Cardiac muscle cell (in vitro differentiated cells and primary cell): ENCODE data around the gene SLC7A7. TPM values are rescaled to one million over a fixed set of nuclear protein-coding genes. Genes with fewer than 3 reads are reported as not detected.
A peak's percentile ranks its signal among the peaks of the same experiment; 100 is the strongest.

Experiments used
- DNase-seq, 2 donors: peaks; one replicate each; pipeline versions ENCODE4 v3.0.0 to v3.0.0-alpha.2; 2010 to 2017; ENCODE audit warnings: low read depth in 1 of 2, low spot score in 1 of 2
- H3K27ac ChIP-seq: fragments of 200-600 bp; sonication (generic); 2 replicates; pipeline ENCODE4 v1.5.1; 2016
- H3K27me3 ChIP-seq: fragments of 200-600 bp; sonication (generic); 2 replicates; pipeline ENCODE4 v1.6.0; 2016; ENCODE audit warnings: control low read depth
- H3K36me3 ChIP-seq: fragments of 200-600 bp; sonication (generic); 2 replicates; pipeline ENCODE4 v1.5.1; 2016; ENCODE audit warnings: control low read depth
- H3K4me1 ChIP-seq: fragments of 200-600 bp; sonication (generic); 2 replicates; pipeline ENCODE4 v1.8.1; 2017; ENCODE audit warnings: low read depth, mild to moderate bottlenecking, mixed run types
- H3K4me3 ChIP-seq: fragments of 200-600 bp; sonication (generic); 2 replicates; pipeline ENCODE4 v1.5.1; 2016; ENCODE audit warnings: mild to moderate bottlenecking
- H3K9me3 ChIP-seq: fragments of 200-600 bp; sonication (generic); 2 replicates; pipeline ENCODE4 v1.5.1; 2017; ENCODE audit warnings: low read depth, mild to moderate bottlenecking, control low read depth
- polyA plus RNA-seq: library from polyadenylated mRNA; unstranded; fragments of >200 nt; fragmentation: Nextera tagmentation; extraction: Ambion mirVana; gene quantifications from 2 replicates; pipeline ENCODE4 v1.2.1, GENCODE V29; 2016
- total RNA-seq: library from RNA; depleted of rRNA; stranded (reverse); fragments of >200 nt; gene quantifications from 2 replicates; pipeline ENCODE4 v1.2.3, GENCODE V29; 2016
- TF ChIP-seq, protein P1 (sequence below): IDR thresholded peaks from 2 replicates; pipeline ENCODE4 v1.5.1; 2012; ENCODE audit warnings: low read depth, mild to moderate bottlenecking, low read length

SLC7A7 gene
- total and polyA plus RNA-seq, 2 experiments from 2014 or later, result 1.9 to 2.3 TPM

DNA sequence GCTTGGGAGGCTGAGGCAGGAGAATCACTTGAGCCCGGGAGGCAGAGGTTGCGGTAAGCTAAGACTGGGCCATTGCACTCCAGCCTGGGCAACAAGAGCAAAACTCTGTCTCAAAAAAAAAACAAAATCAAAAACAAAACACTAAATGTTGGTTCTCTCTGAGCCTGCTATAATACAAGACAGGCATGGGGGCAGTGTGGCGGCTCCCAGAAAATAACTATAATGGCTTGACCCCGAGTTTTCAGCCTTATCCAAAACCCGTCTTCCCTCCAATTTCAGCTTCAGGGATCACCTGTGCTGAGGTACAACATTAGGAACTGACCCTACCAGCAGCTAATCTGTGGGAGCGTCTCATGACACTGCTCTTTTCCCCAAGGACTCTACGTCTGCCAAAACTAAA lies 862 bp downstream of the SLC7A7 start:
- H3K4me3 ChIP-seq, result no peak overlapping the region
- no peak for DNase-seq
- TF ChIP-seq, protein P1, sequence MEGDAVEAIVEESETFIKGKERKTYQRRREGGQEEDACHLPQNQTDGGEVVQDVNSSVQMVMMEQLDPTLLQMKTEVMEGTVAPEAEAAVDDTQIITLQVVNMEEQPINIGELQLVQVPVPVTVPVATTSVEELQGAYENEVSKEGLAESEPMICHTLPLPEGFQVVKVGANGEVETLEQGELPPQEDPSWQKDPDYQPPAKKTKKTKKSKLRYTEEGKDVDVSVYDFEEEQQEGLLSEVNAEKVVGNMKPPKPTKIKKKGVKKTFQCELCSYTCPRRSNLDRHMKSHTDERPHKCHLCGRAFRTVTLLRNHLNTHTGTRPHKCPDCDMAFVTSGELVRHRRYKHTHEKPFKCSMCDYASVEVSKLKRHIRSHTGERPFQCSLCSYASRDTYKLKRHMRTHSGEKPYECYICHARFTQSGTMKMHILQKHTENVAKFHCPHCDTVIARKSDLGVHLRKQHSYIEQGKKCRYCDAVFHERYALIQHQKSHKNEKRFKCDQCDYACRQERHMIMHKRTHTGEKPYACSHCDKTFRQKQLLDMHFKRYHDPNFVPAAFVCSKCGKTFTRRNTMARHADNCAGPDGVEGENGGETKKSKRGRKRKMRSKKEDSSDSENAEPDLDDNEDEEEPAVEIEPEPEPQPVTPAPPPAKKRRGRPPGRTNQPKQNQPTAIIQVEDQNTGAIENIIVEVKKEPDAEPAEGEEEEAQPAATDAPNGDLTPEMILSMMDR, result no peak

DNA sequence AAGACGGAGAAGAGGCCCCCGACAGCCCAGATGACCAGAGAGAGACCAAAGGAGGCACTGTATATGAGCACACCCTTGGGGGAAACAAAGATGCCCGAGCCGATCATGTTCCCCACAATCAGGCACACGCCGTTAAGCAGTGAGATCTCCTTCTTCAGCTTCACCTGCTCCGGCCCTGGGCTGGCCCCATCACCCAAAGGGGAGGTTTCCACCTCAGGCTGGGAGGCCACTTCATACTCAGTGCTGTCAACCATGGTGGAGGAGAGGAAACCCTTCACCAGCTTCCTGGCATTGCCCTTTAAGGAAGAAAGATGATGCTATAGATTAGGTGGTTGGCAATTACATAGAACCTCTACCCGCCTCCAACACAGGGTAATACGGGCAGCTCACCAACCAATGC lies 2.1 kb downstream of the SLC7A7 start:
- no peaks in the 10 kb centered on the region for H3K36me3 ChIP-seq
- H3K9me3 ChIP-seq, result no peaks in the 10 kb centered on the region
- TF ChIP-seq, protein P1, result no peak
- no peaks in the 10 kb centered on the region for H3K27me3 ChIP-seq
- H3K4me1 ChIP-seq, result no peaks in the 10 kb centered on the region
- H3K27ac ChIP-seq, result no peak overlapping the region
- no peak for DNase-seq
- no peak overlapping the region for H3K4me3 ChIP-seq

More for the DNA sequence above, 862 bp downstream of the SLC7A7 start:
- H3K36me3 ChIP-seq, result no peaks in the 10 kb centered on the region
- peaks cover 2% of the 10 kb centered on the region for H3K4me1 ChIP-seq
- no peaks in the 10 kb centered on the region for H3K9me3 ChIP-seq
- no peak overlapping the region for H3K27ac ChIP-seq
- no peaks in the 10 kb centered on the region for H3K27me3 ChIP-seq

GRCh38 chr14:22812744-22813143 lies 2.5 kb downstream of the SLC7A7 start:
- Histone ChIP-seq H3K36me3 (no peaks in the 10 kb centered on the region), H3K27ac (no peak overlapping the region), H3K4me1 (no peaks in the 10 kb centered on the region), H3K27me3 (no peaks in the 10 kb centered on the region), H3K4me3 (no peak overlapping the region), H3K9me3 (no peaks in the 10 kb centered on the region)
- DNase-seq, result no peak
- TF ChIP-seq, protein P1, result no peak

GRCh38 chr14:22811722-22812121 lies 3.5 kb downstream of the SLC7A7 start:
- DNase-seq, result peak in 1 of 2 donors; percentile 29
- TF ChIP-seq, protein P1, result no peak
- H3K4me1 ChIP-seq, result no peaks in the 10 kb centered on the region
- H3K4me3 ChIP-seq, result no peak overlapping the region
- no peaks in the 10 kb centered on the region for H3K27me3 ChIP-seq
- no peak overlapping the region for H3K27ac ChIP-seq
- H3K9me3 ChIP-seq, result no peaks in the 10 kb centered on the region
- no peaks in the 10 kb centered on the region for H3K36me3 ChIP-seq

DNA sequence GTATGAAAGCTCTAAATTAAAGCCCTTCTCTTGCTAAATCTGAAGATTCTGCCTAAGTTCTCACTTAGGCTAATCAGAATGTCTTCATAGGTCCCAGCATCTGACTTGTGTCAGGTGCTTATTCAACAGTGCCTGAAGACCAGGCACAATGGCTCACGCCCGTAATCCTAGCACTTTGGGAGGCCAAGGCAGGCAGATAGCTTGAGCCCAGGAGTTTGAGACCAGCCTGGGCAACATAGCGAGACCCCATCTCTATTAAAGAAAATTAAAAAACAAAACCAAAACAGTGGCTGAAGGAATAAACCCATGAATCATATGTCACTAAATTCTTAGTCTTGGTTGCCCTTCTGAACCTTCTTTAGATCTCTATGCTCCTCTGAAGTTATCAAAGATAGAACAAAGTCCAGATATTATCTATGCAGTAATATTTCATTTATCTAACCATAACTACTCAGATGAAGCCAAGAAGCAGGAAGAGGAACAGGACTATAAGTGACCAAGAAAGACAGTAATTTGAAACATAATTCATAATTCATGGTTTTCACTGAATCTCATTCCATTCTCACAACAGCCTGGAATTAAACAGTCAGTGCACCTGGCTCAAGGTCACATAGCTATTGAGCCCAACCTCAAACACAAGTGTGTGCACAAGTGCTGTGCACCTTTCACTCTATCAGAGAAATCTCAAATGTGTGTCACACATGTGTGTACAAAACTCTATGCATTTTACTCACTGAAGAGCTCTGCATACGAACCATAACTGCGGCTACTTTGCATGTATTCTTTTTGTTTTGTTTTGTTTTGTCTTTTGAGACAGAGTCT lies 6.6 kb downstream of the SLC7A7 start:
- TF ChIP-seq, protein P1, result no peak
- H3K27ac ChIP-seq, result no peak overlapping the region
- no peaks in the 10 kb centered on the region for H3K27me3 ChIP-seq
- H3K36me3 ChIP-seq, result no peaks in the 10 kb centered on the region
- no peaks in the 10 kb centered on the region for H3K4me1 ChIP-seq
- no peak overlapping the region for H3K4me3 ChIP-seq
- no peaks in the 10 kb centered on the region for H3K9me3 ChIP-seq
- DNase-seq, result no peak
